GM20431 (cell line): ENCODE results near the gene FAF2.
"Not testable (repeated sequence)": the region's sequence is repeated elsewhere in the genome, so short reads cannot be mapped to it uniquely, and the experiment has no call there.

Source experiments
- in situ Hi-C: fragments of 300-500 bp; cut with MseI, MboI; formaldehyde crosslinking; loops from one replicate; pipeline ENCODE4 v1.15.0; 2020; ENCODE audit warnings: low sequenced_read_pairs; ENCODE audit not compliant: unreplicated experiment

FAF2 gene

GRCh38 chr5:176538230-176538988 is 90.2 kb downstream of the FAF2 start:
- in situ Hi-C loops = no loop called here

- in situ Hi-C loops = no loop called here
Observed at GRCh38 chr5:176538989-176539384, 90.8 kb downstream of the FAF2 start.

- in situ Hi-C loops = no loop called here
Observed at GRCh38 chr5:176540476-176540899, 92.3 kb downstream of the FAF2 start.

- in situ Hi-C loops = no loop called here
Observed at GRCh38 chr5:176540956-176541337, 92.8 kb downstream of the FAF2 start.

- in situ Hi-C loops = no loop called here
Observed at GRCh38 chr5:176541338-176542134, 93.4 kb downstream of the FAF2 start.

GRCh38 chr5:176542135-176542595 is 94.0 kb downstream of the FAF2 start:
- in situ Hi-C loops = no loop called here

GRCh38 chr5:176542596-176543427 is 94.6 kb downstream of the FAF2 start:
- in situ Hi-C loops = no loop called here

- in situ Hi-C loops = no loop called here
Observed at GRCh38 chr5:176543428-176544182, 95.4 kb downstream of the FAF2 start.

- in situ Hi-C loops = no loop called here
Observed at GRCh38 chr5:176545388-176545736, 97.2 kb downstream of the FAF2 start.

GRCh38 chr5:176545737-176546509 is 97.7 kb downstream of the FAF2 start:
- in situ Hi-C loops = no loop called here

- in situ Hi-C loops = no loop called here
Observed at GRCh38 chr5:176547802-176548201, 99.6 kb downstream of the FAF2 start.

- in situ Hi-C loops = no loop called here
Observed at GRCh38 chr5:176548967-176549444, 100.8 kb downstream of the FAF2 start, which contains the start of gene CDHR2. CDHR2 (plus strand) TSS chr5:176549342; CDS start chr5:176565353, 16,011 bp downstream.

GRCh38 chr5:176549871-176550270 is 101.7 kb downstream of the FAF2 start:
- in situ Hi-C loops = no loop called here

GRCh38 chr5:176550275-176550831 is 102.2 kb downstream of the FAF2 start:
- in situ Hi-C loops = no loop called here

GRCh38 chr5:176550937-176551336 is 102.8 kb downstream of the FAF2 start:
- in situ Hi-C loops = not testable (repeated sequence)

GRCh38 chr5:176552332-176552869 is 104.2 kb downstream of the FAF2 start:
- in situ Hi-C loops = no loop called here

GRCh38 chr5:176553260-176554085 is 105.3 kb downstream of the FAF2 start:
- in situ Hi-C loops = no loop called here
